Measurements from ENCODE around the gene FOXJ1.
"Not testable (repeated sequence)": the region's sequence is repeated elsewhere in the genome, so short reads cannot be mapped to it uniquely, and the experiment has no call there.

The FOXJ1 gene, protein sequence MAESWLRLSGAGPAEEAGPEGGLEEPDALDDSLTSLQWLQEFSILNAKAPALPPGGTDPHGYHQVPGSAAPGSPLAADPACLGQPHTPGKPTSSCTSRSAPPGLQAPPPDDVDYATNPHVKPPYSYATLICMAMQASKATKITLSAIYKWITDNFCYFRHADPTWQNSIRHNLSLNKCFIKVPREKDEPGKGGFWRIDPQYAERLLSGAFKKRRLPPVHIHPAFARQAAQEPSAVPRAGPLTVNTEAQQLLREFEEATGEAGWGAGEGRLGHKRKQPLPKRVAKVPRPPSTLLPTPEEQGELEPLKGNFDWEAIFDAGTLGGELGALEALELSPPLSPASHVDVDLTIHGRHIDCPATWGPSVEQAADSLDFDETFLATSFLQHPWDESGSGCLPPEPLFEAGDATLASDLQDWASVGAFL

DNA sequence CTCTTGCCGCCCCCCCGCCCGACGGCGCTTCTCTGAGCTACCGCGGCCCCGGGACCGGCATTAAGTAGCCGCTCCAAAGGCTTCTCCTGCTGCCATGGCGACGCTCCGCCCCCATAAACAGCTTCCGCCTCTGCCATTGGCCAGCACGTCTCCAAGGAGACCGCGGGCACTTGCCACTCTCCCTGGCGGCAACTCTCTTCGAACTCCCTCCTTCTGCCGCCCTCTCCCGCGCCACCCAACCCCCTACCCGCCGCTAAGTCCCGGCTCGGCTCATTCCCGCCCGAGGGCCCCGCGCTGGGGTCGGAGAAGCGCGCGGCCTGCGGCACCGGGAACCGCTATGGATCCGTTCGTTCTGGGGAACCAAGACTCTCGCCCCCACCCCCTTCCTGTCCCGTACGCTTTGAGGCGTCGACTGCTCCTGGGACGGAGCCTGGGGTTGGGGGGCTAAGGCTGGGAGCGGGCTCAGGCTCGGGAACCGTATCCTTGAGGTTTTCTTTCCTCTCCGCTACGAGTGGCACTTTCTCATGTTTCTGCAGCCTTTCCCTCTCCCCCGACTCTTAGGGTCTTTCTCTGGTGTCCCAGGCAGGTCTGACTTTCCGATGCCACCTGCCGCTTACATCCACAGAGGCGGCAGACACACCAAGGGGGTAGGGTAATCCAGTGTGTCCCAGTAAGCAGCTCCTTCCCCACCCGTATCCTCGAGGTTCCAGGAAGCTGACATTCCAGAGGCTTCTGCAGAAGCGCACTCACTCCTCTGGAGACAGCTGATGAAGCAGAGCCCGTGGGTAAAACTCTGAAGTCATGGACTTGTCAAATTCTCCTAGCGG, at the start of gene FOXJ1:
FOXJ1 (minus strand) TSS at position 34 of the 827 bp plus-strand sequence. CDS start 850 bp downstream, outside the sequence.
- DNase-seq (ENCODE audit: low read depth in 2 of 2) = peak; percentile 82 to 88

DNA sequence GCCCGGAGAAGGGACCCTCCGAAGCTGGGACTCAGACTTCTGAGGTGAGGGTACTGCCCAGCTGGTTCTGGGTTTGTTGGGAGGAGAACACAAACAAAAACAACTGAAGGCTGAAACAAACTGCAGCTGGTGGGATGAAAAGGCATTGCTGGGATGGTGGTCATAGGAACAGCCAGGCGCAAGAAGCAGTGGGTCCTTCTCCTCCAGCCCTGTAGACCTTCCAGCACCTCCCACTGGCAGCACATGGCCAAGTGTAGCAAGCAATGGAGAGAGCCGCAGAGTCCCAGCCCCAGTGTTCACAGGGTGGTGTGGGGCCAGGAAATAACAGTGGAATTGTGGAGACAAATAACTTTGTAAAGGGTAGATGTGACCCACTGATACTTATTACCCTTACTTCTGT, 48.7 kb upstream of the FOXJ1 start:
- DNase-seq (ENCODE audit: low read depth in 2 of 2) = no peak

DNA sequence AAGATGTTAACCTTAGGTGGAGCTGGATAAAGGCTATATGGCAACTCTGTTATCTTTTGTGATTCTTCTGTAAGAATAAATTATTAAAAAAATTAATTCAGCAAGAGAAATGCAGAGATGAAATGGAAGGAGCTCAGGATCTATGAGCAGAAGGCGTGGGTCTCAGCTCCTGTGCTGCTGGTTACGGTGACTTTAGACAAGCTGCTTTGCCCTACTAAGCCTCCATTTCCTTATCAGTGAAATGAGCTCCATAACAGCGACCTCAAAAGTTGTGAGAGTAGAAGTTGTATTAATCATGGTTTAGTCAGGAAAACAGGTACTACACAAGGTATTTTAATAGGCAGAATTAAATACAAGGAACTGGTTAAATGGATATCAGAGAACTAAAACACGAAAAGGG, 48.2 kb upstream of the FOXJ1 start:
- DNase-seq (ENCODE audit: low read depth in 2 of 2) = no peak

- DNase-seq (ENCODE audit: low read depth in 2 of 2) = no peak
Measured at GRCh38 chr17:76188213-76189016, 47.4 kb upstream of the FOXJ1 start.

DNA sequence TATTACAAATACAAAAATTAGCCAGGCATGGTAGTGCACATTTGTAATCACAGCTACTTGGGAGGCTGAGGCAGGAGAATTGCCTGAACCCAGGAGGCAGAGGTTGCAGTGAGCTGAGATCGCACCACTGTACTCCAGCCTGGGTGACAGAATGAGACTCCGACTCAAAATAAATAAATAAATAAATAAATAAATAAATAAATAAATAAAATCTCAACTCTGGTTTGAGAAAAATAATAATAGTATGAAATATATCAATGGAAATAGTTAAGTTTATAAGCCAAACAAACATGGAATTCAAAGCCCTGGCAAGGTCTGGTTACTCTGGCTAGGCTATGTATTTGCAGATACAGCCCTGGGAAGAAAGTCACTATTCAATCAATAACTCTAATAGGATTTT, 45.7 kb upstream of the FOXJ1 start:
- not testable (repeated sequence) for DNase-seq (ENCODE audit: low read depth in 2 of 2)

- DNase-seq (ENCODE audit: low read depth in 2 of 2) = no peak
Measured at GRCh38 chr17:76184290-76184689, 43.2 kb upstream of the FOXJ1 start.

- peak; percentile 92 to 95 for DNase-seq (ENCODE audit: low read depth in 2 of 2)
Measured at GRCh38 chr17:76182016-76182764, 41.1 kb upstream of the FOXJ1 start.

- no peak for DNase-seq (ENCODE audit: low read depth in 2 of 2)
Measured at GRCh38 chr17:76179496-76180467, 38.7 kb upstream of the FOXJ1 start.

- DNase-seq (ENCODE audit: low read depth in 2 of 2) = no peak
Measured at GRCh38 chr17:76178124-76178523, 37.1 kb upstream of the FOXJ1 start.

DNA sequence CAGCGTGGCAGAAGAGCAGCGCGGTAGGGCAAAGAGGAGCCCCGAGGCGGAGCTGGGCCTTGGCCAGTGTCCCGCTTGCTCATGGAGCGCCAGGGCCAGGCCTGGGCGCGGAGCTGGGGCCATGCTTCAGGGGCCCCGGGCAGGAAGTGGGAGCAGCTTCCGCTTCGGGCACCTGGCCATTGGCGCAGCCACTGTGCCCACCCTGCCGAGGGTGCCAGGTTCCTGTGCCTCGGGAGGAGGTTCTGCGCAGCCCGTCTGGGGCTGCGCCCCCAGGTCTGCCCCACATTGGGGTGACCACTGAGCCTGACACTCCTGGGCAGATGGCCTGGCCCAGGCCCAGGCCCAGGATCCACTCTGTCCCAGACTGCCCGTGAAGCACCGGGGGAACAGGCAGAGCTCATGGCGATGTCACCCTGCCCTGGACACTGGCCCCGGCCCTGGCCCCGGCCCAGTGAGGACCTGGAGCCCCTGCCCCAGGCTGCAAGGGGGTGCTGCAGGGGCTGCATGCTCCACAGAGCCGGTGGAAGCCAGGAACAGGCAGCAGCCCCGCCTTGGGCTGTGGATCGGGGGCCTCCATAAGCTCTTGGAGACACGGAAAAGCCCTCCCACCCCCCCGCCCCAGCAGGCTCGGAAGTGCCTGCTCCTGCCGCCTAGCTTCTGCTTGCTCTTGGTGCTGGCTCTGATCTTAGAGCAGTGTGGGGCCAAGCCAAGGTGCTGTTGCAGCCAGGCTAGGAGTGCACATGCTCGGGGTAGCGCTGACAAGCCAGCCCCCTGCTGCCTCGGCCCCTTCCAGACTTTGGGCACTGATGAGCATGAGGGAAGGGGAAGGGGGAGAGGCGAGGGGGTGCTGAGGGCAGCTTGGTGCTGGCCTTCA, 35.9 kb upstream of the FOXJ1 start:
- no peak for DNase-seq (ENCODE audit: low read depth in 2 of 2)

- no peak for DNase-seq (ENCODE audit: low read depth in 2 of 2)
Measured at GRCh38 chr17:76174037-76174436, 33.0 kb upstream of the FOXJ1 start.

GRCh38 chr17:76173474-76173873, 32.4 kb upstream of the FOXJ1 start:
- DNase-seq (ENCODE audit: low read depth in 2 of 2) = no peak

- no peak for DNase-seq (ENCODE audit: low read depth in 2 of 2)
Measured at GRCh38 chr17:76171706-76172105, 30.7 kb upstream of the FOXJ1 start.

DNA sequence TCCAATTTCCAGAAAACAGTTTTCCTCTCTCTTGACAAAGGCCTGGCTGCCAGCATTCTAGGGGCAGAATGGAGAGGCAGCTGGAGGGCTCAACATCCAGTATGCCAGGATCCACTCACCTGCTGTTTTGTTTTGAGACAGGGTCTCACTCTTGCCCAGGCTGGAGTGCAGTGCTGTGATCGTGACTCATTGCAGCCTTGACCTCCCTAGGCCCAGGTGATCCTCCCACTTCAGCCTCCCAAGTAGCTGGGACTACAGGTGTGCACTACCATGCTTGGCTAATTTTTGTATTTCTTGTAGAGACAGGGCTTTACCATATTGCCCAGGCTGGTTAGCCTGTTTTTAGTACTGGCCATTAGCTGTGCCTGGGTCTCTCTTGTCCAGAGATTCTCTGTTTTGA, 29.1 kb upstream of the FOXJ1 start:
- DNase-seq (ENCODE audit: low read depth in 2 of 2) = no peak

GRCh38 chr17:76166906-76167305, 25.9 kb upstream of the FOXJ1 start:
- no peak for DNase-seq (ENCODE audit: low read depth in 2 of 2)

- no peak for DNase-seq (ENCODE audit: low read depth in 2 of 2)
Measured at GRCh38 chr17:76166168-76166567, 25.1 kb upstream of the FOXJ1 start.

- DNase-seq (ENCODE audit: low read depth in 2 of 2) = no peak
Measured at GRCh38 chr17:76164331-76164730, 23.3 kb upstream of the FOXJ1 start.

- no peak for DNase-seq (ENCODE audit: low read depth in 2 of 2)
Measured at GRCh38 chr17:76163919-76164318, 22.9 kb upstream of the FOXJ1 start.

- no peak for DNase-seq (ENCODE audit: low read depth in 2 of 2)
Measured at GRCh38 chr17:76161619-76162266, 20.7 kb upstream of the FOXJ1 start.

Measured in stimulated activated CD4-positive, alpha-beta T cell treated with anti-CD3 and anti-CD28 coated beads, Interleukin-4, amount 100 ng/mL, for 48 hours (primary cell).